Measurements from ENCODE around the gene PPFIBP2. TPM values are rescaled to one million over a fixed set of nuclear protein-coding genes. Genes with fewer than 3 reads are reported as not detected.

Gene PPFIBP2
- total and polyA plus RNA-seq, 10 of the 15 experiments (the other 5 are each of a cell fraction or from before 2014, with no cell fraction given): 17.3 to 56.3 (median 39.2) TPM

GRCh38 chr11:7687386-7687785, 173.6 kb downstream of the PPFIBP2 start:
- no peak for TF ChIP-seq SKIL (IDR thresholded peaks at IDR 0.05; ENCODE audit: low read depth, poor library complexity, severe bottlenecking)
- no peak for TF ChIP-seq ZNF207 (IDR thresholded peaks at IDR 0.05; ENCODE audit: borderline replicate concordance)
- TF ChIP-seq PAX5 (IDR thresholded peaks at IDR 0.05; ENCODE audit: borderline replicate concordance, low read depth, low read length): no peak
- TF ChIP-seq PML (IDR thresholded peaks at IDR 0.05; ENCODE audit: low read length): no peak
- no peak for TF ChIP-seq CEBPZ (IDR thresholded peaks at IDR 0.05; ENCODE audit: low read depth, low read length)
- no peak for TF ChIP-seq GABPA (IDR thresholded peaks at IDR 0.05; ENCODE audit: low read depth)
- no peak for TF ChIP-seq CREB1 (IDR thresholded peaks at IDR 0.05; ENCODE audit: low read depth)
- TF ChIP-seq ZNF592 (IDR thresholded peaks at IDR 0.05): no peak
- no peak for TF ChIP-seq SUZ12 (IDR thresholded peaks at IDR 0.05; ENCODE audit: unreplicated experiment)
- TF ChIP-seq IRF4 (IDR thresholded peaks at IDR 0.05; ENCODE audit: low read depth, low read length): no peak
- no peak for TF ChIP-seq KLF5 (IDR thresholded peaks at IDR 0.05; ENCODE audit: partially characterized antibody)
- no peak for TF ChIP-seq IKZF2 (IDR thresholded peaks at IDR 0.05)
- TF ChIP-seq ZNF384 (IDR thresholded peaks at IDR 0.05; ENCODE audit: borderline replicate concordance, low read depth, low read length): no peak
- TF ChIP-seq ETV6 (conservative IDR thresholded peaks at IDR 0.05 in 1 of 2, IDR thresholded peaks at IDR 0.05 in 1 of 2; ENCODE audit: borderline replicate concordance in 1 of 2, low read depth in 1 of 2): no peak
- ATAC-seq: no peak
- no peaks in the 10 kb centered on the region for H3K4me1 ChIP-seq (ENCODE audit: control insufficient read depth, insufficient read depth, low read length)
- no peaks in the 10 kb centered on the region for H3K79me2 ChIP-seq (ENCODE audit: control insufficient read depth, insufficient read depth, low read length)
- H3K9me3 ChIP-seq (replicated peaks; ENCODE audit: control insufficient read depth, insufficient read depth, low read length): no peaks in the 10 kb centered on the region
- WGBS (ENCODE audit: insufficient coverage, insufficient replicate concordance, low lambda C conversion rate, missing lambda C conversion rate): 100% methylated on average over 1 of the region's 1 CpG
- ChIA-PET CTCF (interaction anchor here (0.7 to 5.4 kb wide), 18 partner anchors 8 to 813 kb away, joined by 3 to 30 read pairs (median 4); partner anchors contain the start of gene EIF3F), POLR2A (no interaction called here), SMC1A (ENCODE audit: uncharacterized antibody, unreplicated experiment) (interaction anchor here (0.7 to 2.2 kb wide), 8 partner anchors 10 to 374 kb away, joined by 3 to 8 read pairs (median 4); no protein-coding TSS in a partner anchor), RAD21 (ENCODE audit: unreplicated experiment) (interaction anchor here (0.5 to 2.4 kb wide), 6 partner anchors 15 to 589 kb away, joined by 3 to 8 read pairs (median 3); no protein-coding TSS in a partner anchor)
- no peak overlapping the region for H3K4me3 ChIP-seq
- DNase-seq (ENCODE audit: low read depth, low spot score): no peak
- H3K27ac ChIP-seq (ENCODE audit: control insufficient read depth, insufficient read depth): no peak overlapping the region
- no peaks in the 10 kb centered on the region for H3K36me3 ChIP-seq (ENCODE audit: control insufficient read depth in 2 of 2, insufficient read depth in 2 of 2, low read length in 1 of 2)
- H3K27me3 ChIP-seq (replicated peaks in 1 of 2; ENCODE audit: control insufficient read depth in 2 of 2, insufficient read depth in 2 of 2, low read length in 1 of 2): no peaks in the 10 kb centered on the region; a peak in 2 of 4 replicates
- no peak overlapping the region for H3K9ac ChIP-seq (ENCODE audit: control insufficient read depth, insufficient read depth, low read length)
- no TSS peak for BruUV-seq (replicated peaks)
- intact Hi-C loops (cut with micrococcal nuclease; ENCODE audit: unreplicated experiment): loop anchor here (5.0 kb wide), 2 partner anchors 175 to 875 kb away; partner anchors contain the start of gene PPFIBP2
- FAIRE-seq: no peak
- in situ Hi-C loops (cut with MboI): no loop called here
- no peak overlapping the region for H2AFZ ChIP-seq (ENCODE audit: control insufficient read depth, low read depth, low read length)
- no peaks in the 10 kb centered on the region for H4K20me1 ChIP-seq (ENCODE audit: control insufficient read depth, insufficient read depth)
- H3K4me2 ChIP-seq (ENCODE audit: control insufficient read depth, insufficient read depth): no peak overlapping the region

All from GM12878 (cell line).